MM.1S (cell line): ENCODE data around the gene CTU2.
A peak's percentile ranks its signal among the peaks of the same experiment; 100 is the strongest.

Source experiments
- DNase-seq: peaks from one replicate; pipeline ENCODE4 v3.0.0-alpha.2; 2015
- H2AFZ ChIP-seq: fragments of 300-600 bp; sonication (generic); 2 replicates; pipeline ENCODE4 v1.6.0; 2016; ENCODE audit warnings: antibody characterized with exemption, low read length
- H3F3A ChIP-seq: fragments of 300-600 bp; sonication (generic); 2 replicates; pipeline ENCODE4 v1.6.1; 2016; ENCODE audit warnings: mild to moderate bottlenecking, antibody characterized with exemption, low read length, moderate library complexity, mixed read lengths; ENCODE audit not compliant: insufficient read depth
- H3K27ac ChIP-seq: fragments of 300-600 bp; sonication (generic); 2 replicates; pipeline ENCODE4 v1.5.1; 2016; ENCODE audit warnings: mild to moderate bottlenecking, low read length
- H3K27me3 ChIP-seq: fragments of 300-600 bp; sonication (generic); replicated peaks from 2 replicates; pipeline ENCODE4 v1.6.0; 2016; ENCODE audit warnings: low read length; ENCODE audit not compliant: insufficient read depth
- H3K36me3 ChIP-seq: fragments of 300-600 bp; sonication (generic); replicated peaks from 2 replicates; pipeline ENCODE4 v1.6.1; 2016; ENCODE audit warnings: mild to moderate bottlenecking, low read length, mixed read lengths; ENCODE audit not compliant: insufficient read depth
- H3K4me1 ChIP-seq: fragments of 300-600 bp; sonication (generic); 2 replicates; pipeline ENCODE4 v1.6.1; 2016; ENCODE audit warnings: low read length, mixed read lengths
- H3K4me2 ChIP-seq: fragments of 300-600 bp; sonication (generic); 2 replicates; pipeline ENCODE4 v1.6.0; 2016; ENCODE audit warnings: low read depth, low read length
- H3K4me3 ChIP-seq: fragments of 300-600 bp; sonication (generic); 2 replicates; pipeline ENCODE4 v1.5.1; 2016; ENCODE audit warnings: low read length, mixed read lengths
- H3K79me2 ChIP-seq: fragments of 300-600 bp; sonication (generic); 2 replicates; pipeline ENCODE4 v1.6.1; 2016; ENCODE audit warnings: mixed run types, low read length, mixed read lengths
- H3K9ac ChIP-seq: fragments of 300-600 bp; sonication (generic); 2 replicates; pipeline ENCODE4 v1.6.1; 2016; ENCODE audit warnings: low read length, mixed read lengths
- H3K9me2 ChIP-seq: fragments of 300-600 bp; sonication (generic); replicated peaks from 2 replicates; pipeline ENCODE4 v1.6.1; 2016; ENCODE audit warnings: mild to moderate bottlenecking, low read length, mixed read lengths; ENCODE audit not compliant: insufficient read depth
- H3K9me3 ChIP-seq: fragments of 300-600 bp; sonication (generic); replicated peaks from 2 replicates; pipeline ENCODE4 v1.6.1; 2016; ENCODE audit warnings: mild to moderate bottlenecking, low read length, mixed read lengths; ENCODE audit not compliant: insufficient read depth
- H4K20me1 ChIP-seq: fragments of 300-600 bp; sonication (generic); 2 replicates; pipeline ENCODE4 v1.6.1; 2016; ENCODE audit warnings: mild to moderate bottlenecking, low read length, moderate library complexity, mixed read lengths; ENCODE audit not compliant: insufficient read depth
- EZH2 ChIP-seq: fragments of 300-600 bp; sonication (generic); optimal IDR thresholded peaks from 2 replicates; pipeline ENCODE3; 2017; ENCODE audit warnings: low read depth, mild to moderate bottlenecking, antibody characterized with exemption, low read length, mixed read lengths
- EZH2phosphoT487 ChIP-seq: fragments of 300-600 bp; sonication (generic); IDR thresholded peaks from 2 replicates; pipeline ENCODE4 v1.6.1; 2018; ENCODE audit warnings: antibody characterized with exemption, low read length
- TF ChIP-seq, protein P1 (sequence below): fragments of 300-600 bp; sonication (generic); IDR thresholded peaks from 2 replicates; pipeline ENCODE4 v1.5.1; 2016; ENCODE audit warnings: antibody characterized with exemption, low read length, mixed read lengths

The CTU2 gene

DNA sequence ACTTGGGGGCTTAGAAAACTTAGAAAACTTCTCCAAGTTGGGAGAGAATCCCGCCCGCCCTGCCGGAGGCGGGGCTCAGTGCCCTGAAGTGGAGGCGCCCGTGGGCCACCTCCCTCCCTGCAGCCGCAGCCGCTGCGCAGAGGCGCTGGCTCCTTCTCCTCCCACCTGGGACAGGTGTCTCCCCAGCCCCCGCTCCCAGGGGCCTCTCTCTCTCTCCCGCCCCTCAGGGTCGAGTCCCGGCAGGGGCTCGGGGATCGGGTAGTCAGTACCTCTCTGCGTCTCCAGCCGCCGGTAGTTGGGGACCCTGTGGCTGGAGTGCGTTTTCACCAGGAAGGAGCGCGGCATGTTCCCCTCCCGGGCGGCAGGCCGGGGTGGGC, 20.3 kb upstream of the CTU2 start:
- peak overlapping the region; percentile 74 for H3K4me3 ChIP-seq
- H3K27me3 ChIP-seq, result no peaks in the 10 kb centered on the region
- peak overlapping the region; percentile 68 for H3K9ac ChIP-seq
- no peaks in the 10 kb centered on the region for H3K9me2 ChIP-seq
- H3K79me2 ChIP-seq, result peaks cover 8% of the 10 kb centered on the region; the same call in 1 of the 2 replicates
- H3K36me3 ChIP-seq, result no peaks in the 10 kb centered on the region
- H3K4me2 ChIP-seq, result peak overlapping the region; percentile 84; the same call in 1 of the 2 replicates
- no peak overlapping the region for H2AFZ ChIP-seq
- H4K20me1 ChIP-seq, result no peaks in the 10 kb centered on the region
- H3K9me3 ChIP-seq, result no peaks in the 10 kb centered on the region
- peak; percentile 72 for DNase-seq
- H3K4me1 ChIP-seq, result peaks cover 17% of the 10 kb centered on the region
- peak overlapping the region; percentile 75; the same call in 1 of the 2 replicates for H3K27ac ChIP-seq
- no peak for TF ChIP-seq EZH2phosphoT487
- TF ChIP-seq, protein P1, sequence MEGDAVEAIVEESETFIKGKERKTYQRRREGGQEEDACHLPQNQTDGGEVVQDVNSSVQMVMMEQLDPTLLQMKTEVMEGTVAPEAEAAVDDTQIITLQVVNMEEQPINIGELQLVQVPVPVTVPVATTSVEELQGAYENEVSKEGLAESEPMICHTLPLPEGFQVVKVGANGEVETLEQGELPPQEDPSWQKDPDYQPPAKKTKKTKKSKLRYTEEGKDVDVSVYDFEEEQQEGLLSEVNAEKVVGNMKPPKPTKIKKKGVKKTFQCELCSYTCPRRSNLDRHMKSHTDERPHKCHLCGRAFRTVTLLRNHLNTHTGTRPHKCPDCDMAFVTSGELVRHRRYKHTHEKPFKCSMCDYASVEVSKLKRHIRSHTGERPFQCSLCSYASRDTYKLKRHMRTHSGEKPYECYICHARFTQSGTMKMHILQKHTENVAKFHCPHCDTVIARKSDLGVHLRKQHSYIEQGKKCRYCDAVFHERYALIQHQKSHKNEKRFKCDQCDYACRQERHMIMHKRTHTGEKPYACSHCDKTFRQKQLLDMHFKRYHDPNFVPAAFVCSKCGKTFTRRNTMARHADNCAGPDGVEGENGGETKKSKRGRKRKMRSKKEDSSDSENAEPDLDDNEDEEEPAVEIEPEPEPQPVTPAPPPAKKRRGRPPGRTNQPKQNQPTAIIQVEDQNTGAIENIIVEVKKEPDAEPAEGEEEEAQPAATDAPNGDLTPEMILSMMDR, result no peak
- TF ChIP-seq EZH2, result no peak
- H3F3A ChIP-seq, result peaks cover 23% of the 10 kb centered on the region

DNA sequence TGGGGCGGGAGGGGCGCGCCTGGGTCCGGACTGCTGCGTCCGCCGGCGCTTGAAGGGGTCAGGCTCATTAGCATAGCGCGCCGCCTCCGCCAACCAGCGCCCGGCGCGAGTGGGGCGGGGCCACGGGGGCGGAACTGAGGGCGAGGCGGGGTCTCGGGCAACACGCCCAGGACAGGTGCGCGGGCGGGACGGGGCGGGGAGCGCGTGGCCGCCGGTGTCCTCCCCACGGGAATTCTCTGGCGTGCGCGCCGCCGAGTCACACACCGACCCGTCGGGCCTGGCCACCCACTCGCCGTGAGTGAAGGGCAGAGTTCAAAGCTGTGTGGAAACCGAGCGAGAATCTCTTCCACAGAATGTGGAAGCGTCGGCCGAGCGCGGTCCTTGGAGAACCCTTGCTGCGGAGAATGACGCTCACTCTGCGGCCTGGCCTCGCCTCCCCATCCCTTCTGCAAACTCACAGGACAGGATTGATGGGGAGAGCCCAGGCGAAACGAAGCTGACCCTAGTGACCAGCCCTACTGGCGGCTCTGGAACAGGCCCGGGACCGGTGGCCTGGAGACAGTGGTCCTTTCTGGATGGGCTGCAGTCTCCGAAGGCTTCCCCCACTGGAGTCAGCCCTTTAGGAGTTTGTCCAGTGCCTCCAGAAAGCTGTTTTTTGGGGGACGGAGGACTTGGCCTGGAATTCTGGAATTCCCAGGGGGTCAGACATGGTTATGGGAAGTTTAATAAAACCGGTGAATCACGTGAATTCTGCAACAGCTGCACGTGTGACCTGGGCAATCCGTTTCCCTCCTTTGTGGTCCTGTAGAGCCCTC, 19.7 kb upstream of the CTU2 start, which contains the start of gene SNAI3:
TSS of gene SNAI3 (minus strand) at position 69 of the 815 bp plus-strand sequence. CDS start 101 bp downstream, outside the sequence.
- H3K4me1 ChIP-seq, result peaks cover 13% of the 10 kb centered on the region
- 0 out of 2 replicates have a peak within 1 kb of the TSS, but pooled peaks have one; percentile 45 for H2AFZ ChIP-seq
- no peaks in the 10 kb centered on the region for H3K36me3 ChIP-seq
- H4K20me1 ChIP-seq, result no peaks in the 10 kb centered on the region
- H3K9ac ChIP-seq, result peak within 1 kb of the TSS; percentile 68
- no peaks in the 10 kb centered on the region for H3K27me3 ChIP-seq
- DNase-seq, result peak; percentile 78
- no peaks in the 10 kb centered on the region for H3K9me2 ChIP-seq
- H3K9me3 ChIP-seq, result no peaks in the 10 kb centered on the region
- peak within 1 kb of the TSS; percentile 84 for H3K4me2 ChIP-seq
- H3K27ac ChIP-seq, result peak within 1 kb of the TSS; percentile 75
- TF ChIP-seq EZH2 (no peak), EZH2phosphoT487 (no peak)
- TF ChIP-seq, protein P1, result no peak
- H3F3A ChIP-seq, result peaks cover 19% of the 10 kb centered on the region
- peak within 1 kb of the TSS; percentile 74 for H3K4me3 ChIP-seq
- H3K79me2 ChIP-seq, result peaks cover 8% of the 10 kb centered on the region; the same call in 1 of the 2 replicates

DNA sequence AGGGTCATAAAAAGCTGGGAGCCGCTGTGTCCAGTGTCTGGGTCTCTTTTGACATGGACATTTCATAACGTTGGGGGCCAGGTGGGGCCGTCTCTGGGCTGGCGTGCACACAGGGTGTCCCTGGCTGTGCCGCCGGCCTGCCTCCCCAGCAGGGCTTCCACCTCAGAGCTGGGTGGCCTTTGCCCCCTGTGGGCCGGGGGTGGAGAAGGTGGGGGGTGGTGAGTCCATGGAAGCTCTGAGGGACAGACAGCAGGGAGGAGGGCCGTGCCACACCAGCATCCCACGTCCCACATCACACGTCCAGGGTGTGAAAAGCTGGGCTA, 19.1 kb upstream of the CTU2 start:
- no peak for TF ChIP-seq EZH2
- no peak for TF ChIP-seq EZH2phosphoT487
- TF ChIP-seq, protein P1, result no peak
- Histone ChIP-seq H4K20me1 (no peaks in the 10 kb centered on the region), H3K9me2 (no peaks in the 10 kb centered on the region), H3K4me2 (no peak overlapping the region), H3K9ac (no peak overlapping the region), H2AFZ (no peak overlapping the region), H3K9me3 (no peaks in the 10 kb centered on the region), H3K4me1 (peaks cover 10% of the 10 kb centered on the region), H3K79me2 (peaks cover 8% of the 10 kb centered on the region; the same call in 1 of the 2 replicates), H3K4me3 (no peak overlapping the region), H3K36me3 (no peaks in the 10 kb centered on the region), H3K27me3 (no peaks in the 10 kb centered on the region), H3K27ac (no peak overlapping the region), H3F3A (peaks cover 14% of the 10 kb centered on the region)
- DNase-seq, result no peak
